Activated T-helper 1 cell treated with anti-CD3 and anti-CD28 coated beads, Interleukin-2, amount 50 U/mL, for 16 hours (primary cell): ENCODE results near the gene NRL.

Experiments
- DNase-seq, 2 donors: peaks; one replicate each; pipeline ENCODE4 v3.0.0-alpha.2; 2020; ENCODE audit warnings: low read depth in 1 of 2, low spot score in 1 of 2

Gene NRL

GRCh38 chr14:24083462-24083861 is 31.3 kb downstream of the NRL start:
- DNase-seq, result no peak

GRCh38 chr14:24082411-24083080 is 32.2 kb downstream of the NRL start:
- DNase-seq, result no peak

GRCh38 chr14:24081739-24082211 is 33.0 kb downstream of the NRL start:
- DNase-seq, result no peak

GRCh38 chr14:24080888-24081738 is 33.6 kb downstream of the NRL start:
- peak; percentile 43 to 44 for DNase-seq

GRCh38 chr14:24080142-24080530 is 34.6 kb downstream of the NRL start:
- no peak for DNase-seq

- no peak for DNase-seq
These were observed 35.1 kb downstream of the NRL start for GRCh38 chr14:24079491-24080141.

- DNase-seq, result no peak
These were observed 36.6 kb downstream of the NRL start for GRCh38 chr14:24078146-24078545.

- no peak for DNase-seq
These were observed 37.7 kb downstream of the NRL start for GRCh38 chr14:24077086-24077485.

GRCh38 chr14:24076302-24076601 is 38.5 kb downstream of the NRL start:
- DNase-seq, result no peak

- no peak for DNase-seq
These were observed 39.1 kb downstream of the NRL start for GRCh38 chr14:24075485-24076301.

GRCh38 chr14:24074625-24075484 is 39.9 kb downstream of the NRL start:
- no peak for DNase-seq

GRCh38 chr14:24072881-24073877 is 41.6 kb downstream of the NRL start:
- DNase-seq, result no peak

- DNase-seq, result no peak
These were observed 42.3 kb downstream of the NRL start for GRCh38 chr14:24072436-24072835.

GRCh38 chr14:24071836-24072430 is 42.8 kb downstream of the NRL start:
- DNase-seq, result no peak

- DNase-seq, result no peak
These were observed 43.5 kb downstream of the NRL start, which contains the start of gene CPNE6 for GRCh38 chr14:24071144-24071697. TSS of gene CPNE6 (plus strand) at chr14:24071562. CDS start at chr14:24072937, 1,375 bp downstream.

GRCh38 chr14:24070285-24071143 is 44.2 kb downstream of the NRL start:
- DNase-seq, result no peak

GRCh38 chr14:24069411-24069735 is 45.4 kb downstream of the NRL start:
- DNase-seq, result no peak
